ENCODE measurements around the gene ALLC.

Gene ALLC

DNA sequence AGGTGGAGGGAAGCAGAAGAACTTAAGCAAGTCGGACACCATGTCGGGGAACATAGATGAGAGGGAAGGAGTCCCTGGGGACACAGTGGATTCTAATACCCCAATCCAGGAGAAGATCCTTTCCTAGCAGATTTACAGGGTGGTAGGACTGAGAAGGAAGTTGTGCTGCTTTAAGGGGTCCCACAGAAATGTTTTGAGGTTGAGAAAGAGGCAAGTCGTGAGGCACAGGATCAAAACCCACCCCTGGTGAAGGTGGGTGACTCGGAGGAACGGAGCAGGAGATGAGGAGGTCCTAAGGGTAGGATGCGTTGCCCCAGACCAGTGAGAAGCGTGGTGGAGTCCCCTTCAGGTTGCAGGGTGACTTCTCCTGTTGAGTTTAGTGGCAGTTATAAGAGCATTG is 78.1 kb downstream of the ALLC start:
- TF ChIP-seq POLR2AphosphoS5 (IDR thresholded peaks at IDR 0.05; ENCODE audit: borderline replicate concordance, low read depth, low read length) (no peak), EZH2 (IDR thresholded peaks at IDR 0.05) (no peak)
- H3K36me3 ChIP-seq (ENCODE audit: insufficient read depth, low read length): no peaks in the 10 kb centered on the region
- no peak for DNase-seq (ENCODE audit: low read depth, low spot score)

DNA sequence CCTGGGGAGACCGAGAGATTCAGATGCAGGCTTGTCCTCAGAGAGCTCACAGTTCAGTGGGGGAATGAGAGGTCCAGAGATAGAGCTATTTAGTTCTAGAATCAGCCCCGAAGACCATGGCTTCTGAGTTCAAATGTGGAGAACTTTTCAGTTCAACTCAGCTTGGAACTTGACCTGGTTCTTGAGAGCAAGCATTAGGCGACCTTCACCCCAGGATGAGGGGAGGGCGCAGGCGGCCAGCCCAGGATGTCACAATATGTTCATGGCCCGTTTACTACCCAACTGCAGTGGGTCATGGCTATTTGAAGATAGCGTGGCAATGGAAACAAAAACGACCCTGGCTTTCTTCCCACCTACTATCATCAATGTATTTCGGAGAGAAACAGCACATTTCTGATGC is 79.1 kb downstream of the ALLC start:
- H3K9me3 ChIP-seq (ENCODE audit: low read depth, low read length): no peaks in the 10 kb centered on the region
- TF ChIP-seq FOXP2 (optimal IDR thresholded peaks at IDR 0.05; ENCODE audit: control extremely low read depth, extremely low read length, insufficient read depth): no peak
- no peak for TF ChIP-seq POLR2AphosphoS5 (IDR thresholded peaks at IDR 0.05; ENCODE audit: borderline replicate concordance, low read depth, low read length)
- TF ChIP-seq EZH2 (IDR thresholded peaks at IDR 0.05): no peak

More for the DNA sequence above, 78.1 kb downstream of the ALLC start:
- no peak overlapping the region for H3K4me3 ChIP-seq
- H3K9me3 ChIP-seq (ENCODE audit: low read depth, low read length): no peaks in the 10 kb centered on the region
- H3K9ac ChIP-seq (ENCODE audit: insufficient read length): no peak overlapping the region
- H3K27ac ChIP-seq: no peak overlapping the region

DNA sequence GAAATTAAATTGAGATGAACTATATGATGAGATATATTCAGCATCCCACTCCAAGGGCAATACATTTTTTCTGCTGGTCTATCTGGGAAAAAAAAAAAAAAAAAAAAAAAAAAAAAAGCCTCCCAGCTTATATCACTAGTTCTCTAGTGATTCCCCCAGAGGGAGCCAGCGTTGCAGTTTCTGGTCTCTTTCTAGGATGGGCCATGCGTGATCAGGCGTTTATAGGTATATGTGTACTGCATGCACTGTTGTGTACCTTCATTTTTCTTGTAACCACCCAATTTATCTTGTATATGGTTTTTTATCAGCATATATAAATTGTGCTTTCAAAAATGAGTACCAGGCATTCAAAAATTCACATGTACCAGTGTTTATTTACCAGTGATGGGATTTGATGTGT is 80.5 kb downstream of the ALLC start:
- no peaks in the 10 kb centered on the region for H3K36me3 ChIP-seq (ENCODE audit: insufficient read depth, low read length)
- H3K4me3 ChIP-seq: no peak overlapping the region
- no peak for DNase-seq (ENCODE audit: low read depth, low spot score)
- H3K9ac ChIP-seq (ENCODE audit: insufficient read length): no peak overlapping the region
- TF ChIP-seq FOXP2 (optimal IDR thresholded peaks at IDR 0.05; ENCODE audit: control extremely low read depth, extremely low read length, insufficient read depth) (no peak), EZH2 (IDR thresholded peaks at IDR 0.05) (no peak), POLR2AphosphoS5 (IDR thresholded peaks at IDR 0.05; ENCODE audit: borderline replicate concordance, low read depth, low read length) (no peak)
- H3K27ac ChIP-seq: peak overlapping the region; percentile 87
- H3K9me3 ChIP-seq (ENCODE audit: low read depth, low read length): no peaks in the 10 kb centered on the region

More for the DNA sequence above, 79.1 kb downstream of the ALLC start:
- H3K27ac ChIP-seq: no peak overlapping the region
- H3K9ac ChIP-seq (ENCODE audit: insufficient read length): no peak overlapping the region
- H3K36me3 ChIP-seq (ENCODE audit: insufficient read depth, low read length): no peaks in the 10 kb centered on the region
- no peak for DNase-seq (ENCODE audit: low read depth, low spot score)
- H3K4me3 ChIP-seq: no peak overlapping the region

DNA sequence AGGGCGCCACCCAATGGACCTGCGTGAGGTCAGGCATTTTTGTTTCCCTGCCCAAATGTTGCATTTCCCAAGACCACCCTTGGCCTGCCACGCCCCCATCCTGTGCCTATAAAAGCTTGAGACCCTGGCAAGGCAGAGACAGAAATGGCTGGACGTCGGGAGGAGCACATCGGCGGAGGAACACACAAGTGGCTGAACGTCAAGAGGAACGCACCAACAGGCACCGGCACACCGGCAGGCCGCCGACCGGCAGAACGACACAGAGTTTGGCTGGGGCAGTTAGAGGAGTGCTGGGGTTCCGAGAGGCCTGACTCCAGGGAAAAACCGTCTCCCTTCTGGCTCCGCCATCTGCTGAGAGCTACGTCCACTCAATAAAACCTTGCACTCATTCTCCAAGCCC is 81.3 kb downstream of the ALLC start:
- Histone ChIP-seq H3K4me3 (no peak overlapping the region), H3K27ac (peak overlapping the region; percentile 87), H3K9ac (ENCODE audit: insufficient read length) (no peak overlapping the region), H3K36me3 (ENCODE audit: insufficient read depth, low read length) (no peaks in the 10 kb centered on the region), H3K9me3 (ENCODE audit: low read depth, low read length) (no peaks in the 10 kb centered on the region)
- TF ChIP-seq FOXP2 (optimal IDR thresholded peaks at IDR 0.05; ENCODE audit: control extremely low read depth, extremely low read length, insufficient read depth) (no peak), POLR2AphosphoS5 (IDR thresholded peaks at IDR 0.05; ENCODE audit: borderline replicate concordance, low read depth, low read length) (no peak), EZH2 (IDR thresholded peaks at IDR 0.05) (no peak)
- no peak for DNase-seq (ENCODE audit: low read depth, low spot score)

DNA sequence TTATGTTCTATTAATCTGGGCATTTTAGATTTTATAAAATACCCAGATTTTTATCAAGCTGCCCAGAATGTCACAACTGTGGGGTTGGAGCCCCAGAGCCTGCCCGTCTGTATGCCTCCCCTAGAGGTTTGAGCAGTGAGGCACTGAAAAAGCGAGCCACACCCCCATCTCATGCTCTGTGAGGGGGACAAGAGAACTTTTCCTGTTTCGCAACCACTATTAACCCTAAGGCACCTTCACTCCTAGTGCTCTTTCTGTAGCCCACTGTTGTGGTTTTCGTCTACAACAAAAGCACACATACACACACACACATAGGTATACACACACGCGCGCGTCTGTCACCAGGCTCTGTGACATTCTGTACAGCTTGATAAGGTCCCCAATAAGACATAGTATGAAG is 83.4 kb downstream of the ALLC start:
- no peak for TF ChIP-seq FOXP2 (optimal IDR thresholded peaks at IDR 0.05; ENCODE audit: control extremely low read depth, extremely low read length, insufficient read depth)
- TF ChIP-seq EZH2 (IDR thresholded peaks at IDR 0.05): no peak
- no peak for TF ChIP-seq POLR2AphosphoS5 (IDR thresholded peaks at IDR 0.05; ENCODE audit: borderline replicate concordance, low read depth, low read length)
- Histone ChIP-seq H3K27ac (peak overlapping the region; percentile 87), H3K4me3 (peak overlapping the region; percentile 61), H3K9ac (ENCODE audit: insufficient read length) (peak overlapping the region; percentile 56), H3K9me3 (ENCODE audit: low read depth, low read length) (no peaks in the 10 kb centered on the region), H3K36me3 (ENCODE audit: insufficient read depth, low read length) (no peaks in the 10 kb centered on the region)
- no peak for DNase-seq (ENCODE audit: low read depth, low spot score)

DNA sequence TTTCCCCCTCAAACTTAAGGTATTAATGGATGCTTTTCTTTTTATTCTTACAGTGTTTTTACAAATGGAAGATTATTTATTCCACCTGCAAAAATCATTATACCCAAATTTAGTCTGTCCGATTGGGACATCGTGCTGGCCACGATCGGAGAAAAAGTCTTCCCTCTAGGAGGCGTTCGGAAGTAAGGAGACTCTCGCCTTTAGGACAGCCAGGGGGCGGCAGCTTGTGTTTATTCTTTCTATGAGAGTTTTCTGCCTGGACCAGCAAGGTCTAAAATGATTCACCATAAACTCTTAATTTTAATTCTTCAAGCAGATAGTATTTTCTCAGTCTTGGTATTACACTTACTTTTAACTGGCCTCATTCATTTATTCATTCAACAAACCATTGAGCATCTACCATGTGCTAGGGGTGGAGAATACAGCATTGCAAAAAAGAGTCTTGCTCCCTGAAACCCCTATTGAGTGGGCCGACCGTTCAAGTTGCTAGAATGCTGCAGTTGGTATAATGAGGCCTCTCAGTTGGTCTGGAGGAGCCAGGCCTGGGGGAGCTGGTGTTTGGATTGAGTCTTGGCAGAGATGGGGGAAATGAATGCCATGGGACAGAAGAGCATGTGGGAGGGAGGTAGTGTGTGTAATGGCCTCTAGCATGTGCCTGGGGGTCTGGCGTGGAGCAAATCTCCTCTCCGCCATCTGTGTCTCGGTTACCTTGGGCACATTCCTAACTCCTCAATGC is 84.0 kb downstream of the ALLC start:
- no peaks in the 10 kb centered on the region for H3K9me3 ChIP-seq (ENCODE audit: low read depth, low read length)
- no peak overlapping the region for H3K9ac ChIP-seq (ENCODE audit: insufficient read length)
- no peak for DNase-seq (ENCODE audit: low read depth, low spot score)
- no peak for TF ChIP-seq POLR2AphosphoS5 (IDR thresholded peaks at IDR 0.05; ENCODE audit: borderline replicate concordance, low read depth, low read length)
- TF ChIP-seq FOXP2 (optimal IDR thresholded peaks at IDR 0.05; ENCODE audit: control extremely low read depth, extremely low read length, insufficient read depth): no peak
- TF ChIP-seq EZH2 (IDR thresholded peaks at IDR 0.05): no peak
- no peak overlapping the region for H3K27ac ChIP-seq
- no peaks in the 10 kb centered on the region for H3K36me3 ChIP-seq (ENCODE audit: insufficient read depth, low read length)
- H3K4me3 ChIP-seq: no peak overlapping the region

DNA sequence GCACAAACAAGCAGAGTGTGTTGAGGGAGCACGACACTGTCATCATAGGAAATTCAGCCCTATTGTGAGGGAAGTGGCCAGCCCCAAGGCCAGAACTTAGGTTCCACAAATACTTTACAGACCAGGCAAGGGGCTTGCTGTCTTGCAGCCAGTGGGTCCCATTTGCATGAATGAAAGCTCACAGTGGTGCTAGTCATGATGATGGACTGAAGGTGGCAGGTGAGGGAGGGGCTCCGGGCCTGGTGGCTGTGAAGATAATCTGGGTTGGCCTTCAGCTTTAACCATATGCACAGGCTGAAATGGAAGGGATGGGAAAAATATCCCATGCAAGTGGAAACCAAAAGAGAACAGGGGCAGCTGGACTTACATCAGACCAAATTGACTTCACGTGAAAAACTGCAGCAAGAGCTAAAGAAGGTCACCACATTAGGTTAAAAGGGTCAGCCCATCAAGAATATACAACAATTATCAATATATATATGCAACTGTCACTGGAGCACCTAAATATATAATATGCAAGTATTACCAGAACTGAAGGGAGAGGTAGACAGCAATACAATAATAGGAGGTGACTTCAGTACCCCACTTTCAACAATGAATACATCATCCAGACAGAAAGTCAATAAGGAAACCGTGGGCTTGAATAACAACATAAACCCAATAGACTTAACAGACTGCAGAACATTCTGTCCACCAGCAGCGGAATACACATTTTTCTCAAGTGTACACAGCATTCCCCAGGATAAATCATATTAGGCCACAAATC is 84.9 kb downstream of the ALLC start:
- no peak for DNase-seq (ENCODE audit: low read depth, low spot score)
- Histone ChIP-seq H3K36me3 (ENCODE audit: insufficient read depth, low read length) (no peaks in the 10 kb centered on the region), H3K27ac (no peak overlapping the region), H3K9ac (ENCODE audit: insufficient read length) (no peak overlapping the region), H3K4me3 (no peak overlapping the region), H3K9me3 (ENCODE audit: low read depth, low read length) (no peaks in the 10 kb centered on the region)
- TF ChIP-seq EZH2 (IDR thresholded peaks at IDR 0.05) (no peak), FOXP2 (optimal IDR thresholded peaks at IDR 0.05; ENCODE audit: control extremely low read depth, extremely low read length, insufficient read depth) (no peak), POLR2AphosphoS5 (IDR thresholded peaks at IDR 0.05; ENCODE audit: borderline replicate concordance, low read depth, low read length) (no peak)

DNA sequence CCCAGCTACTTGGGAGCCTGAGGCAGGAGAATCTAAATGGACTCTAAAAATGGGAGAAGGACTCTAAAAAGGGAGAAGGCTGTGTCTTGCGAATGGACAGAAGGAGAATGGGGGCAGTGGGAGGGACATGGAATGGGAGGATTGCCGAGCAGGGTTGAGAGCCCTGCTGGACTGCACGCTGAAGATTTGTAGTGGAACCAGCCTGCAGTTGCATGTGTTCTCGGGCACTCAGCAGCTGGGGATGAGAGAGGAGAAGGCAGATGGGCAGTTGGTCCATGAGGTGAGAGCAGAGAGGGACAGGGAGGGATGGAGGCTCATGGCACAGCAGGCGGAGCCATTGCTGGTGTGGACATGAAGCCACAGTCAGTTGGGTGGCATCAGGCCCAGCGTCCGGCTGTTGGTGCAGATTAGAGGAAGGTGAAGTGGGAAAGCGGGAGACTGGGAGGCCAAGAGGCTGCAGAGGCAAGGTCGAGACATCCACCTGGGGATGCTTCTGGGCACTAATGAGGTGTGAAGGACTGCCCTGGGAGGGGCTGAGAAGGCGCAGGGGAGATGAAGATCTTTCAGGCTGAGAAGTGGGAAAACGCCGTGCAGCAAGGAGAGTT is 86.1 kb downstream of the ALLC start:
- Histone ChIP-seq H3K4me3 (no peak overlapping the region), H3K36me3 (ENCODE audit: insufficient read depth, low read length) (no peaks in the 10 kb centered on the region), H3K27ac (no peak overlapping the region)

More for the DNA sequence above, 86.1 kb downstream of the ALLC start:
- H3K9me3 ChIP-seq (ENCODE audit: low read depth, low read length): no peaks in the 10 kb centered on the region
- no peak for DNase-seq (ENCODE audit: low read depth, low spot score)
- TF ChIP-seq FOXP2 (optimal IDR thresholded peaks at IDR 0.05; ENCODE audit: control extremely low read depth, extremely low read length, insufficient read depth) (no peak), EZH2 (IDR thresholded peaks at IDR 0.05) (no peak), POLR2AphosphoS5 (IDR thresholded peaks at IDR 0.05; ENCODE audit: borderline replicate concordance, low read depth, low read length) (no peak)
- no peak overlapping the region for H3K9ac ChIP-seq (ENCODE audit: insufficient read length)

Measured in SK-N-MC (cell line).